DMS79 treated with DMSO at 0.1 percent for 48 hours (cell line): ENCODE results near the gene IRGQ.
"Not testable (repeated sequence)": the region's sequence is repeated elsewhere in the genome, so short reads cannot be mapped to it uniquely, and the experiment has no call there.

Experiments used
- DNase-seq: peaks from one replicate; lab custom pipeline; 2025; lab: John Stamatoyannopoulos, UW

IRGQ gene

GRCh38 chr19:43574424-43575155 is 21.3 kb downstream of the IRGQ start:
- DNase-seq: peak; percentile 32

- no peak for DNase-seq
These were observed 23.8 kb downstream of the IRGQ start for GRCh38 chr19:43572171-43572588.

- DNase-seq: no peak
These were observed 25.7 kb downstream of the IRGQ start for GRCh38 chr19:43570174-43570791.

- DNase-seq: no peak
These were observed 26.3 kb downstream of the IRGQ start for GRCh38 chr19:43569657-43570056.

- peak; percentile 68 for DNase-seq
These were observed 31.1 kb downstream of the IRGQ start for GRCh38 chr19:43564800-43565199.

- DNase-seq: no peak
These were observed 32.0 kb downstream of the IRGQ start for GRCh38 chr19:43563816-43564457.

GRCh38 chr19:43562698-43563241 is 33.2 kb downstream of the IRGQ start:
- no peak for DNase-seq

- DNase-seq: no peak
These were observed 33.7 kb downstream of the IRGQ start for GRCh38 chr19:43562226-43562697.

- DNase-seq: no peak
These were observed 34.6 kb downstream of the IRGQ start for GRCh38 chr19:43561139-43561970.

GRCh38 chr19:43560687-43561086 is 35.2 kb downstream of the IRGQ start:
- DNase-seq: no peak

- DNase-seq: peak; percentile 8
These were observed 40.7 kb downstream of the IRGQ start for GRCh38 chr19:43555185-43555770.

- DNase-seq: no peak
These were observed 41.5 kb downstream of the IRGQ start for GRCh38 chr19:43554317-43554895.

GRCh38 chr19:43553656-43554055 is 42.3 kb downstream of the IRGQ start:
- DNase-seq: no peak

- DNase-seq: no peak
These were observed 43.3 kb downstream of the IRGQ start for GRCh38 chr19:43552616-43553015.

GRCh38 chr19:43552198-43552450 is 43.8 kb downstream of the IRGQ start:
- DNase-seq: no peak

- no peak for DNase-seq
These were observed 44.3 kb downstream of the IRGQ start for GRCh38 chr19:43551399-43552197.

- DNase-seq: no peak
These were observed 47.2 kb downstream of the IRGQ start for GRCh38 chr19:43548706-43549105.

- not testable (repeated sequence) for DNase-seq
These were observed 48.0 kb downstream of the IRGQ start for GRCh38 chr19:43547926-43548325.

GRCh38 chr19:43546581-43546980 is 49.4 kb downstream of the IRGQ start:
- DNase-seq: no peak

GRCh38 chr19:43545981-43546380 is 50.0 kb downstream of the IRGQ start:
- DNase-seq: no peak

GRCh38 chr19:43545276-43545675 is 50.7 kb downstream of the IRGQ start:
- DNase-seq: no peak
